Thyroid gland (tissue), 4 donors: ENCODE results near the gene GPR143. TPM values are rescaled to one million over a fixed set of nuclear protein-coding genes. Genes with fewer than 3 reads are reported as not detected.

ENCODE experiments used
- DNase-seq, 2 donors: peaks; one replicate each; pipeline ENCODE4 v3.0.0-alpha.2; 2019
- H3K27ac ChIP-seq, 3 donors: fragments of 200-600 bp; sonication (generic); 1 replicate in 2 of 3; 2 replicates in 1 of 3; pipeline ENCODE4 v1.5.1; 2016 to 2019; ENCODE audit warnings: mild to moderate bottlenecking in 1 of 3, moderate library complexity in 1 of 3
- H3K27me3 ChIP-seq: fragments of 200-600 bp; sonication (generic); one replicate; pipeline ENCODE4 v1.5.1; 2019
- H3K36me3 ChIP-seq, 2 donors: fragments of 200-600 bp; sonication (generic); one replicate each; pipeline ENCODE4 v1.5.1; 2016 to 2019
- H3K4me1 ChIP-seq, 2 donors: fragments of 200-600 bp; sonication (generic); one replicate each; pipeline ENCODE4 v1.5.1; 2017 to 2019
- H3K4me3 ChIP-seq, 3 donors: fragments of 200-600 bp; sonication (generic); replicated peaks in 1 of 3; 1 replicate in 2 of 3; 2 replicates in 1 of 3; pipeline ENCODE4 v1.5.1; 2016; ENCODE audit warnings: mild to moderate bottlenecking in 1 of 3
- H3K9me3 ChIP-seq: fragments of 200-600 bp; sonication (generic); one replicate; pipeline ENCODE4 v1.5.1; 2017
- POLR2A ChIP-seq, 2 donors: fragments of 450-650 bp; IDR thresholded peaks; one replicate each; pipeline ENCODE4 v1.6.1; 2017; ENCODE audit warnings: antibody characterized with exemption in 2 of 2, mild to moderate bottlenecking in 2 of 2, moderate library complexity in 1 of 2
- WGBS, 2 donors: methylation state at CpG; one replicate each; pipeline ENCODE4 v1.1.5; 2017; 5-methylcytosine and 5-hydroxymethylcytosine counted together
- intact Hi-C: fragments of 100-400 bp; cut with DNase I; formaldehyde crosslinking; loops from one replicate; pipeline ENCODE4 v1.15.1; 2023
- total RNA-seq, 4 donors: library from RNA; depleted of rRNA; stranded (reverse); fragments of >200 nt; gene quantifications; one replicate each; pipeline ENCODE4 v1.2.3, GENCODE V29; 2016
- TF ChIP-seq, protein P1 (sequence below), 6 experiments: fragments of 200-600 bp in 3 of 6; fragments of 450-650 bp in 3 of 6; sonication (generic) in 3 of 6; IDR thresholded peaks; one replicate each; pipeline ENCODE4 v1.5.1; 2016 to 2019; ENCODE audit warnings: antibody characterized with exemption in 6 of 6, mild to moderate bottlenecking in 2 of 6, inconsistent platforms in 1 of 6, moderate library complexity in 1 of 6

The GPR143 gene
- total RNA-seq, 4 donors from 2014 or later = 1.7 to 4.9 (median 3.4) TPM

DNA sequence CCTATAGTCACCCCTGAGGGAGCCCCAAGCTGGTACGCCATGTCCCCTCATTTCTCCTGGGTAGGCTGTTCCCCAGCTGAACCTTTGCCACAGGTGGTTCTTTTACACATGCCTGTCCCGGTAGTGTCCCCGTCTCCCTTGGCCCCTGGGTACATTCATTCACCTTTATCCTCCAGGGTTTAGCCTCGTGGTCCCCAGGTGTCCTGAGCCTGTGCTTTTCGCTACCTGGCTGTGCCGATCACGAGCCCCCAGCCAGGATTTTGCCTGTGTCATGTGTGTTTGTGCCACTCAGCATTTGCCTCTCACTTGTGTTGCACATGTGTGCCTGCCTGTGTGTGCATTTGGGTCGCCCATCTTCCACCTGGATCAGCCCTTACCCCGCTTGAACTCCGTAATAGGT is 57.6 kb downstream of the GPR143 start:
- WGBS, 2 donors = 96 to 100% methylated on average over 7 to 9 of the region's 10 CpGs
- Histone ChIP-seq H3K4me3 (no peak overlapping the region), H3K27ac (no peak overlapping the region), H3K27me3 (no peaks in the 10 kb centered on the region), H3K9me3 (no peaks in the 10 kb centered on the region), H3K4me1 (peaks cover 0 to 3% of the 10 kb centered on the region in 2 donors), H3K36me3 (peaks cover 0 to 4% of the 10 kb centered on the region in 2 donors)
- TF ChIP-seq, protein P1, sequence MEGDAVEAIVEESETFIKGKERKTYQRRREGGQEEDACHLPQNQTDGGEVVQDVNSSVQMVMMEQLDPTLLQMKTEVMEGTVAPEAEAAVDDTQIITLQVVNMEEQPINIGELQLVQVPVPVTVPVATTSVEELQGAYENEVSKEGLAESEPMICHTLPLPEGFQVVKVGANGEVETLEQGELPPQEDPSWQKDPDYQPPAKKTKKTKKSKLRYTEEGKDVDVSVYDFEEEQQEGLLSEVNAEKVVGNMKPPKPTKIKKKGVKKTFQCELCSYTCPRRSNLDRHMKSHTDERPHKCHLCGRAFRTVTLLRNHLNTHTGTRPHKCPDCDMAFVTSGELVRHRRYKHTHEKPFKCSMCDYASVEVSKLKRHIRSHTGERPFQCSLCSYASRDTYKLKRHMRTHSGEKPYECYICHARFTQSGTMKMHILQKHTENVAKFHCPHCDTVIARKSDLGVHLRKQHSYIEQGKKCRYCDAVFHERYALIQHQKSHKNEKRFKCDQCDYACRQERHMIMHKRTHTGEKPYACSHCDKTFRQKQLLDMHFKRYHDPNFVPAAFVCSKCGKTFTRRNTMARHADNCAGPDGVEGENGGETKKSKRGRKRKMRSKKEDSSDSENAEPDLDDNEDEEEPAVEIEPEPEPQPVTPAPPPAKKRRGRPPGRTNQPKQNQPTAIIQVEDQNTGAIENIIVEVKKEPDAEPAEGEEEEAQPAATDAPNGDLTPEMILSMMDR (IDR thresholded peaks at IDR 0.05) = no peak
- no peak for TF ChIP-seq POLR2A (IDR thresholded peaks at IDR 0.05)
- intact Hi-C loops = loop anchor here (5.0 kb wide), 1 partner anchor 741 kb away; no protein-coding TSS in a partner anchor
- no peak for DNase-seq

DNA sequence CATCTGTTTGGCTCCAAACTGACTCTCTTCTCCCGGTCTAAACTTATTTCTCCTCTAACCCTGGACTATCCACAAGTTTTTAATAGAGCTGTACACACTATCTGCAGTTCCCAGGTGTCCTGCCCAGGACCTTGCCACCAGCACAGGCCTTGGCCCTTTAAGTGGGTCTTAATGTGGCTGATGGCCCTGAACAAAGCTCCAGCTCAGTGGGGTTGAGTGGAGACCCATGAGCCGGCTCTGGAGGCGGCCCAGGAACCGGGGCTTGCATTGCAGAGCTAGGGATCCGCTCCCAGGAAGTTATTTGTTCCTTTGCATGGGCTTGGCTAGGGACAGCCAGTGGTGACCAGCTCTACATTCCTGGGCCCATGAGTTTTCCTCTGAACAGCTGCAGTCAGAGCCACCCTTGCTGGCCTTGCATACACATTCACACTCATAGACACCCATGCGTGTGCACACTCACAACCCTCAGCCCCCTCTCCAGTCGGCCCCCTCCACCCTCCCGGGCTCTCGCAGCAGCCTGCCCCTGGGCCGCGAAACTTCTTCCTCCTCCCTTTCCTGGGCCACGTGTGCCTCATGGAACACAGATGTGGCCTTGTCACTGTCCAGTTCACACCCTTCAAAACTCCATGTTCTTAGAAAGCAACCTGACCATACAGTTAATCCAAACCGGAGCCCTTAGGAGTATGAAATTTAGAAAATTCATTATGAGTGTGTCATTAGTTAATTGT is 58.2 kb downstream of the GPR143 start:
- Histone ChIP-seq H3K27ac (no peak overlapping the region), H3K36me3 (peaks cover 0 to 4% of the 10 kb centered on the region in 2 donors), H3K4me3 (no peak overlapping the region), H3K4me1 (peaks cover 0 to 3% of the 10 kb centered on the region in 2 donors), H3K27me3 (no peaks in the 10 kb centered on the region), H3K9me3 (no peaks in the 10 kb centered on the region)
- 87 to 91% methylated on average over 10 to 11 of the region's 13 CpGs for WGBS, 2 donors
- DNase-seq = no peak
- TF ChIP-seq, protein P1 (IDR thresholded peaks at IDR 0.05) = no peak
- no peak for TF ChIP-seq POLR2A (IDR thresholded peaks at IDR 0.05)
- intact Hi-C loops = loop anchor here (5.0 kb wide), 1 partner anchor 740 kb away; no protein-coding TSS in a partner anchor

DNA sequence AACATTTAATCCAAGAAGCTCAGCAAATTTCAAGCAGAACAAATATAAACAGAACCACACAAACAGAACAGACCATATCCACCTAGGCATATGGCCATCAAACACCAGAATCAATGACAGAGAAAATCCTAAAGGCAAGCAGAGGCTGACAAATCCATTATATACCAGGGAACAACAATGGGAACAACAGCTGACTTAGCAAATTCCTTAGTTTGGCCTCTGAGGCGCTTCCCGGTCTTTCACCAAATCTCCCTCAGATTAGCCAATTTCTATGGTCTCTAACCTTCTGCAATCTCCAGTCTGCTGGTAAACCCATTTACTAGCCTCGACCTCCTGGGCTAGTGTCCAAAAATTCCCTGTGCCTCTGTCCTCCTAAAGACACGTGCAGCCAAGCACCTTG is 59.2 kb downstream of the GPR143 start:
- H3K4me3 ChIP-seq = no peak overlapping the region
- no peaks in the 10 kb centered on the region for H3K27me3 ChIP-seq
- 71 to 72% methylated on average over 3 to 4 of the region's 4 CpGs for WGBS, 2 donors
- no peak overlapping the region for H3K27ac ChIP-seq
- H3K9me3 ChIP-seq = no peaks in the 10 kb centered on the region
- no peak for DNase-seq
- no peak for TF ChIP-seq POLR2A (IDR thresholded peaks at IDR 0.05)
- TF ChIP-seq, protein P1 (IDR thresholded peaks at IDR 0.05) = no peak
- H3K36me3 ChIP-seq = peaks cover 0 to 4% of the 10 kb centered on the region in 2 donors
- intact Hi-C loops = loop anchor here (5.0 kb wide), 1 partner anchor 739 kb away; no protein-coding TSS in a partner anchor
- peaks cover 0 to 3% of the 10 kb centered on the region in 2 donors for H3K4me1 ChIP-seq

DNA sequence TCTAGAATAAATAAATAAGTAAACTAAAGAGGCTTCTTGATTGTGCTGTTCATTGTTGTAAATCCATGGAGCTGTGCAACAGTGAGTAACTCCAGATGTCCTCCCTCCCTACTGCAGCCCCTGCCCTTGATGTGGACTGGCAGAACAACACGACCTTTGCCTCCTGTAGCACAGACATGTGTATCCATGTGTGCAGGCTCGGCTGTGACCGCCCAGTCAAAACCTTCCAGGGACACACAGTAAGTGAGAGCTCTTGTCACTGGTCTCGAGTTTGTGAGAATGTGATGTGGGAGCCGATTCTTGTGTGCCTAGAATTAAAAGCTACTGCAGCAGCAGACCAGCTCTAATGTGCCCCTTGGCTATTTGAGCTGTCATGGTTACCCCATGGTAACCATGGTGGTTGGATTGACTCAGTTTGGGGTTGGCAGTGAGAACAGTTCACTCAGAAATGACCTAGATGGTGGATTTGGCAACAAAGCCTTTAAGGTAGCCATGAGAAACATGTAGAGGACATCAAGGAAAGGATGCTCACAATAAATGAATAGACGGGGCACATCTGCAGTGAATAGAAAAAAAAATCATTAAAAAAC is 60.7 kb downstream of the GPR143 start:
- H3K9me3 ChIP-seq = no peaks in the 10 kb centered on the region
- no peak overlapping the region for H3K4me3 ChIP-seq
- DNase-seq = no peak
- H3K4me1 ChIP-seq = peaks cover 0 to 3% of the 10 kb centered on the region in 2 donors
- TF ChIP-seq, protein P1 (IDR thresholded peaks at IDR 0.05) = no peak
- WGBS, 2 donors = 80 to 93% methylated on average over 5 to 6 of the region's 6 CpGs
- intact Hi-C loops = loop anchor here (5.0 kb wide), 1 partner anchor 738 kb away; no protein-coding TSS in a partner anchor
- no peak overlapping the region for H3K27ac ChIP-seq
- peaks cover 0 to 4% of the 10 kb centered on the region in 2 donors for H3K36me3 ChIP-seq
- H3K27me3 ChIP-seq = no peaks in the 10 kb centered on the region

DNA sequence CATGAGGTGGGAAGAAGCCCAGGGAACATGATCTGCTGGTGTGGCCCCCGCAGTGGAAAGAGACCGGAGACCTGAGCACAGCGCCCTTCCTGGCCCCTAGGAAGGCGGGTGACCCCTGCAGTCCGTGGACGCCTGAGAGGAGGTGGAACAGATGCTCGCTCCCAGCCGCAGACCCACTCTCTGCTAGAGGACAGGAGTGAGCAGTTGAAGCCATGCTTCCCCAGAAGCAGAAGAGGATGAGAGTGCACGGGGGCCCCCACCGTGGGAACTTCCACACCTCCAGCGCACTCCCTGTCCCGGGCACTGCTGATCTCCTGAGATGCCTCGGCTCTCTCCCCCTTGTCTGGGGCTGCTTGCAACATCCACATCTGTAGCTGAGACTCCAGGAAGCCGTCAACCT is 62.2 kb downstream of the GPR143 start:
- TF ChIP-seq POLR2A (IDR thresholded peaks at IDR 0.05) = no peak
- TF ChIP-seq, protein P1 (IDR thresholded peaks at IDR 0.05) = no peak
- H3K4me1 ChIP-seq = no peaks in the 10 kb centered on the region

More for the DNA sequence above, 62.2 kb downstream of the GPR143 start:
- DNase-seq = no peak
- H3K36me3 ChIP-seq = no peaks in the 10 kb centered on the region
- H3K9me3 ChIP-seq = no peaks in the 10 kb centered on the region
- no peak overlapping the region for H3K4me3 ChIP-seq
- intact Hi-C loops = no loop called here
- no peaks in the 10 kb centered on the region for H3K27me3 ChIP-seq
- H3K27ac ChIP-seq = no peak overlapping the region
- WGBS, 2 donors = 93 to 100% methylated on average over 1 to 5 of the region's 14 CpGs
